Vagina (tissue), 2 donors: ENCODE data around the gene SRL. TPM values are rescaled to one million over a fixed set of nuclear protein-coding genes. Genes with fewer than 3 reads are reported as not detected.

Experiments
- DNase-seq, 2 donors: peaks; one replicate each; pipeline ENCODE4 v3.0.0-alpha.2; 2017; ENCODE audit errors: extremely low spot score in 2 of 2
- H3K27ac ChIP-seq: fragments of 200-600 bp; sonication (generic); one replicate; pipeline ENCODE4 v1.5.1; 2019
- H3K27me3 ChIP-seq: fragments of 200-600 bp; sonication (generic); one replicate; pipeline ENCODE4 v1.5.1; 2019
- H3K36me3 ChIP-seq, 2 donors: fragments of 200-600 bp; sonication (generic); one replicate each; pipeline ENCODE4 v1.5.1; 2017 to 2019
- H3K4me1 ChIP-seq: fragments of 200-600 bp; sonication (generic); one replicate; pipeline ENCODE4 v1.5.1; 2019
- H3K4me3 ChIP-seq, 2 donors: fragments of 200-600 bp; sonication (generic); 1 replicate in 1 of 2; 2 replicates in 1 of 2; pipeline ENCODE4 v1.5.1; 2016 to 2019
- H3K9me3 ChIP-seq: fragments of 200-600 bp; sonication (generic); one replicate; pipeline ENCODE4 v1.5.1; 2019
- POLR2A ChIP-seq, 2 donors: fragments of 450-650 bp; IDR thresholded peaks; one replicate each; pipeline ENCODE4 v1.6.1; 2017; ENCODE audit warnings: antibody characterized with exemption in 2 of 2, mild to moderate bottlenecking in 2 of 2, moderate library complexity in 2 of 2
- POLR2AphosphoS5 ChIP-seq, 2 donors: sonication (generic); formaldehyde crosslinking; IDR thresholded peaks; one replicate each; pipeline ENCODE4 v1.9.0; 2017; ENCODE audit warnings: antibody characterized with exemption in 2 of 2, mild to moderate bottlenecking in 2 of 2, low read depth in 1 of 2; ENCODE audit not compliant: insufficient read depth in 1 of 2
- intact Hi-C: fragments of 100-400 bp; cut with DNase I; formaldehyde crosslinking; loops from one replicate; pipeline ENCODE4 v1.15.1; 2023
- total RNA-seq: library from RNA; depleted of rRNA; stranded (reverse); fragments of >200 nt; gene quantifications from one replicate; pipeline ENCODE4 v1.2.3, GENCODE V29; 2016
- TF ChIP-seq, protein P1 (sequence below), 3 experiments: fragments of 450-650 bp in 2 of 3; fragments of 200-600 bp in 1 of 3; sonication (generic) in 1 of 3; IDR thresholded peaks; one replicate each; pipeline ENCODE4 v1.5.1; 2017 to 2019; ENCODE audit warnings: antibody characterized with exemption in 3 of 3, mild to moderate bottlenecking in 2 of 3, moderate library complexity in 2 of 3

Gene SRL
- total RNA-seq, 1 donor from 2014 or later: 1.5 TPM

DNA sequence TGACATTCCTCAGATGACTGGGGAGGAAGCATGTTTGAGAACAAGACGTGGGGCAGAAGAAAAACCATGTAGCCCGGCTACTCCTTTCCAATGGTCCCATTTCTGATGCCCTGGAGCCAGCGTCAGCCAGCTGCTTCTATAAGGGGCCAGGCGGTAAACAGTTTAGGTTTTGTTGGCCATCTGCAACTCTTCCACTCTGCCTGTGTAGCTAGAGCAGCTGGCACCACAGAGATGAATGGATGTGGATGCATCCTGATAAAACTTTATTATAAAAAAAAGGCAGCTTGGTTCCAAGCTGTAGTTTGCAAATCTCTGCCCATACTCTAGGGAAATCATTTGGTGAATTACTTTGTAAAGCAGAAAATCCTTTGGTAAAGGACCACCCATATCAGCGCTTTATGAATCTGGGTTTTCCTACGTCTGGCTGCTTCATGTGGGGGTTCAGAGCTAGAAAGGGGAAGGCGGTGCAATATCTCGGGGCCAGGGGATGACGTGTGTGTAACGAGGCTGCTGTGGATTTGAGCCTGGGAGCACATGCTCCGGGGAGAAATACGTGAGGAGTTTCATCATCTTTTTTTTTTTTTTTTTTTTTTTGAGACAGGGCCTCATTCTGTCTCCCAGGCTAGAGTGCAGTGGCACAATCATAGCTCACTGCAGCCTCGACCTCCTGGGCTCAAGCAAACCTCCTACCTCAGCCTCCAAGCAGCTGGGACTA, 3.4 kb upstream of the SRL start:
- Histone ChIP-seq H3K27me3 (no peaks in the 10 kb centered on the region), H3K4me1 (no peaks in the 10 kb centered on the region), H3K9me3 (no peaks in the 10 kb centered on the region), H3K36me3 (no peaks in the 10 kb centered on the region), H3K4me3 (no peak overlapping the region), H3K27ac (no peak overlapping the region)
- TF ChIP-seq POLR2AphosphoS5 (IDR thresholded peaks at IDR 0.05; ENCODE audit: insufficient read depth in 1 of 2, low read depth in 1 of 2) (no peak), POLR2A (IDR thresholded peaks at IDR 0.05) (no peak)
- TF ChIP-seq, protein P1, sequence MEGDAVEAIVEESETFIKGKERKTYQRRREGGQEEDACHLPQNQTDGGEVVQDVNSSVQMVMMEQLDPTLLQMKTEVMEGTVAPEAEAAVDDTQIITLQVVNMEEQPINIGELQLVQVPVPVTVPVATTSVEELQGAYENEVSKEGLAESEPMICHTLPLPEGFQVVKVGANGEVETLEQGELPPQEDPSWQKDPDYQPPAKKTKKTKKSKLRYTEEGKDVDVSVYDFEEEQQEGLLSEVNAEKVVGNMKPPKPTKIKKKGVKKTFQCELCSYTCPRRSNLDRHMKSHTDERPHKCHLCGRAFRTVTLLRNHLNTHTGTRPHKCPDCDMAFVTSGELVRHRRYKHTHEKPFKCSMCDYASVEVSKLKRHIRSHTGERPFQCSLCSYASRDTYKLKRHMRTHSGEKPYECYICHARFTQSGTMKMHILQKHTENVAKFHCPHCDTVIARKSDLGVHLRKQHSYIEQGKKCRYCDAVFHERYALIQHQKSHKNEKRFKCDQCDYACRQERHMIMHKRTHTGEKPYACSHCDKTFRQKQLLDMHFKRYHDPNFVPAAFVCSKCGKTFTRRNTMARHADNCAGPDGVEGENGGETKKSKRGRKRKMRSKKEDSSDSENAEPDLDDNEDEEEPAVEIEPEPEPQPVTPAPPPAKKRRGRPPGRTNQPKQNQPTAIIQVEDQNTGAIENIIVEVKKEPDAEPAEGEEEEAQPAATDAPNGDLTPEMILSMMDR (IDR thresholded peaks at IDR 0.05): no peak
- no peak for DNase-seq
- intact Hi-C loops: loop anchor here (10.0 kb wide), 1 partner anchor 130 kb away; the partner anchor contains the start of gene ADCY9

DNA sequence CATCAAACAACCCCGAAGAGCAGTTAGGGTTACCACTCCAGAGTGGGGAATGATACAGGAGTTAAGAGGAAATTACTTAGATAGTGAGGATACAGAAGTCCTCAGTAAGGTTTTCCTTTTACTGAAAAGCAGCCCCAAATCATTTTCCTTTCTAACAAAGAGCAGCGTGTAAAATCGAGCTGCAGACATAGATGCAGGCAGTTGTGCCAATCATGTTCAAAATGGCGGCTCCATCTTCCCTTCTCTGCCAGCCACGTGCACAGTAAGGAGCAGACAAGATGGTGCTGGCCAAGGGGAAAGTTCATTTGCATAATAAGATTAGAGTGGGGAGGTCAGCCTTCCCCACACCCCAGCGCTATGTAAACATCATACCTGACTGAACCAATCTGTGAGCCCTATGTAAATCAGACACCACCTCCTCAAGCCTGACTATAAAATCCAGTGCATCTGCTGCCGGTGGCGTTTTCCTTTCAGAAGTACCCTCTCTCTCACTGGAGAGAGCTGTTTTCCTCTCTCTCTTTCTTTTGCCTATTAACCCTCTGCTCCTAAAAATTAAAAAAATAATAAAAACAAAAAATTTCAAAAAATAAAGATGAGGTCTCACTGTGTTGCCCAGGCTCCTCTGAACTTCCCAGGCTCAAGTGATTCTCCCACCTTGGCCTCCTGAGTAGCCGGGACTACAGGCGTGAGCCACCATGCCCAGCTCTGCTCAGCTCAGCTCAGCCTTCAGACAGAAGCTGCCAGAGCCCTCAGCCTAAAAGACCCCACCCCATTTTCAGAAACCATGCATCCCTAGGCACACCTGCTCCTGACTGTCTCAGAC, 2.6 kb upstream of the SRL start:
- H3K36me3 ChIP-seq: no peaks in the 10 kb centered on the region
- H3K9me3 ChIP-seq: no peaks in the 10 kb centered on the region
- no peak overlapping the region for H3K4me3 ChIP-seq
- no peak for TF ChIP-seq POLR2AphosphoS5 (IDR thresholded peaks at IDR 0.05; ENCODE audit: insufficient read depth in 1 of 2, low read depth in 1 of 2)
- TF ChIP-seq, protein P1 (IDR thresholded peaks at IDR 0.05): no peak
- TF ChIP-seq POLR2A (IDR thresholded peaks at IDR 0.05): no peak
- H3K27me3 ChIP-seq: no peaks in the 10 kb centered on the region
- intact Hi-C loops: loop anchor here (10.0 kb wide), 1 partner anchor 130 kb away; the partner anchor contains the start of gene ADCY9
- no peak overlapping the region for H3K27ac ChIP-seq
- DNase-seq: no peak
- no peaks in the 10 kb centered on the region for H3K4me1 ChIP-seq

DNA sequence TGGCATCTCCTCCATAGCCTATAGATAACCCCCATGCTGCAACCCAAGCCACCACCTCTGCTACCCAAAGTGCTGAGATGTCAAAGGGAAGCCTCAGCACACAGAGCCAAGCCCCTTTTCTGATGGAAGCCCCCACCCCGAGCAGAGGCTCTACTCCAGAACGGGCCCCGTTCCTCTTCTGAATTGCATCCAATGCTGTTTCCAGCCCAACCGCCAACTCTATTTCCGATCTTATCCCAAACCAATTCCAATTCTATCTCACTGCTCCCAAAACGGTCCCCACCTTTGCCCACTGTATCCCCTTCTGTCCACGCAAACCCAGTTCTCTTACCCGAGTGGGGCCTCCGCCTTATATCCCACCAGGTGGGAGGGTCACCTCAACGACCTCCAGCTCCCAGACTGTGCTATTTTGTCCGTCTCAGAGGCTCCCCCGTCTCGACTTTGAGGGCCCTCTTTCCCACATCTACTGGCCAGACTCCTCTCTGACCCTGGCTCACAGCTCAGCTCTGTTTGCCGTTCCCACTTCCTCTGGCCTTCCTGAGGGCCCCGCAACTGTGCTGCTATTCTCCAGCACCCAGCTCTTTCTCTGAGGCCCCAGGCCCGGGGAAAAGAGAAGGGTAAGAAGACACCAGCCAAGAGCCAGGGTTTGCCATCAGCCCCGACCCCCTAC, 487 bp downstream of the SRL start:
- TF ChIP-seq, protein P1 (IDR thresholded peaks at IDR 0.05): no peak
- TF ChIP-seq POLR2AphosphoS5 (IDR thresholded peaks at IDR 0.05; ENCODE audit: insufficient read depth in 1 of 2, low read depth in 1 of 2): no peak
- no peak for TF ChIP-seq POLR2A (IDR thresholded peaks at IDR 0.05)
- no peak overlapping the region for H3K27ac ChIP-seq
- DNase-seq: no peak
- no peaks in the 10 kb centered on the region for H3K27me3 ChIP-seq
- no peaks in the 10 kb centered on the region for H3K36me3 ChIP-seq
- H3K9me3 ChIP-seq: no peaks in the 10 kb centered on the region
- intact Hi-C loops: loop anchor here (10.0 kb wide), 1 partner anchor 127 kb away; the partner anchor contains the start of gene ADCY9
- no peaks in the 10 kb centered on the region for H3K4me1 ChIP-seq
- H3K4me3 ChIP-seq: no peak overlapping the region

DNA sequence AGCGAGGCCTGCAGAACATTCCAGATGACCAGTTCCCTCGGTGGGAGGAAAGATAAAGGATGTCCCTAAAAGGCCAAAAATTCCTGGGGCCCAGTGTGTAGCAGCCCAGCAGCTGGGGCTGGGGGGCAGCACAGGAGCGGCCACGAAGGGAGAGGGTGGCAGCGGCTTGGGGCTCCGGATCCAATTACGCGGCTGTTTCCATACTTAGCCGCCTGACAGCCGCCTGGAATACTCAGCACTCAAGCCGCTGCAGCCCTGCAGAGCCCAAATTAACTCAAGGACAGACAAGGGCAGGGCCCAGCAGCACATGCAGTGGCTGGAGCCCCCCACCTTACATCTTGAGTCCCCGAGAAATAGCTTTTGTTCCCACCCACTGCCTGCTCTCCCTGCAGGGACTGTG, 1.3 kb downstream of the SRL start:
- Histone ChIP-seq H3K36me3 (no peaks in the 10 kb centered on the region), H3K9me3 (no peaks in the 10 kb centered on the region), H3K4me3 (no peak overlapping the region), H3K27me3 (no peaks in the 10 kb centered on the region), H3K4me1 (no peaks in the 10 kb centered on the region), H3K27ac (no peak overlapping the region)
- no peak for DNase-seq
- intact Hi-C loops: loop anchor here (10.0 kb wide), 1 partner anchor 126 kb away; the partner anchor contains the start of gene ADCY9
- TF ChIP-seq, protein P1 (IDR thresholded peaks at IDR 0.05): no peak
- no peak for TF ChIP-seq POLR2A (IDR thresholded peaks at IDR 0.05)
- no peak for TF ChIP-seq POLR2AphosphoS5 (IDR thresholded peaks at IDR 0.05; ENCODE audit: insufficient read depth in 1 of 2, low read depth in 1 of 2)
